Skeletal muscle tissue (tissue), 4 donors: ENCODE data around the gene CSPG4. TPM values are rescaled to one million over a fixed set of nuclear protein-coding genes. Genes with fewer than 3 reads are reported as not detected.
A peak's percentile ranks its signal among the peaks of the same experiment; 100 is the strongest.
"Not testable (repeated sequence)": the region's sequence is repeated elsewhere in the genome, so short reads cannot be mapped to it uniquely, and the experiment has no call there.

Source experiments
- H3K27ac ChIP-seq: one replicate; pipeline ENCODE4 v1.7.0; 2013; ENCODE audit warnings: mild to moderate bottlenecking, low read depth, low read length, inconsistent platforms
- H3K27me3 ChIP-seq, 3 donors: one replicate each; pipeline ENCODE4 v1.7.0; 2013; ENCODE audit warnings: low read length in 3 of 3; ENCODE audit not compliant: control insufficient read depth in 3 of 3, insufficient read depth in 3 of 3
- H3K36me3 ChIP-seq, 3 donors: one replicate each; pipeline ENCODE4 v1.7.0; 2013; ENCODE audit warnings: low read length in 3 of 3; ENCODE audit not compliant: control insufficient read depth in 3 of 3, insufficient read depth in 3 of 3
- H3K4me1 ChIP-seq, 3 donors: one replicate each; pipeline ENCODE4 v1.7.0; 2013; ENCODE audit warnings: low read length in 3 of 3, mild to moderate bottlenecking in 3 of 3; ENCODE audit not compliant: control insufficient read depth in 3 of 3, insufficient read depth in 3 of 3
- H3K4me3 ChIP-seq, 3 donors: one replicate each; pipeline ENCODE4 v1.7.0; 2013; ENCODE audit warnings: low read length in 3 of 3
- H3K9ac ChIP-seq, 3 donors: one replicate each; pipeline ENCODE4 v1.7.0; 2013; ENCODE audit warnings: low read length in 3 of 3, mild to moderate bottlenecking in 3 of 3, moderate library complexity in 2 of 3, low read depth in 1 of 3
- H3K9me3 ChIP-seq, 3 donors: one replicate each; pipeline ENCODE4 v1.7.0; 2013; ENCODE audit warnings: low read length in 3 of 3; ENCODE audit not compliant: control insufficient read depth in 3 of 3
- total RNA-seq: library from RNA; depleted of rRNA; stranded (reverse); fragments of >200 nt; gene quantifications from one replicate; pipeline ENCODE4 v1.2.3, GENCODE V29; 2014
- donor health status: Osteomylitis.

CSPG4 gene
- total RNA-seq, 1 donor from 2014 or later: 71.5 TPM

- H3K9me3 ChIP-seq: no peaks in the 10 kb centered on the region
- peak overlapping the region; percentile 88 to 92 (median 92) for H3K9ac ChIP-seq
- H3K27ac ChIP-seq: peak overlapping the region; percentile 86
- H3K27me3 ChIP-seq: peaks cover 0 to 6% (median 0%) of the 10 kb centered on the region in 3 donors
- no peaks in the 10 kb centered on the region for H3K36me3 ChIP-seq
- H3K4me1 ChIP-seq: peaks cover 24 to 64% (median 25%) of the 10 kb centered on the region in 3 donors
- peak overlapping the region in 2 of 3 donors; percentile 84 to 87 for H3K4me3 ChIP-seq
Observed at GRCh38 chr15:75713338-75713895, 769 bp upstream of the CSPG4 start.

DNA sequence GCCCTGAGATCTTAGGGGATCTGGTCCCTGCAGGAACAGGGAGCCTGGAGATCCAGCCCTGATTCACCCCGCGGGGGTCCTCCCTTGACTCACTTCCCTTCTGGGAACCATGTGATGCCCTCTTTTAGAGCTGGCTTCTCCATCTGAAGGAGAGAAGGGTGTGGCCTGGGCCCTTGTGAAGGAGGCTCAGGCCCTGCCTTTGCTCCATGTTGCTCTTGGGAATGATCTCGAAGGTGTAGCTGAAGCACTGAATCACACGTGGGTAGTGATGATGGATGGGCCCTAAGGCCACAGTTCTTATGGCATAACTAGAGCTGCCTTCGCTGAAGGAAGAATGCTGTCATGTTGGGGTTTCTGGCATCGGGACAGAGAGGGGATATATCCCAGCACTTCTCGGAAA is 1.2 kb downstream of the CSPG4 start:
- not testable (repeated sequence) for H3K27ac ChIP-seq, H3K27me3 ChIP-seq, H3K9me3 ChIP-seq, H3K36me3 ChIP-seq
- H3K4me3 ChIP-seq: peak overlapping the region in 2 of 3 donors; percentile 36 to 51
- peak overlapping the region in 1 of 3 donors; percentile 50 for H3K9ac ChIP-seq
- H3K4me1 ChIP-seq: peaks cover 24 to 50% (median 26%) of the 10 kb centered on the region in 3 donors

GRCh38 chr15:75710874-75711273 is 1.8 kb downstream of the CSPG4 start:
- not testable (repeated sequence) for H3K36me3 ChIP-seq, H3K4me3 ChIP-seq, H3K9me3 ChIP-seq, H3K9ac ChIP-seq, H3K27me3 ChIP-seq, H3K27ac ChIP-seq
- peaks cover 28 to 56% (median 32%) of the 10 kb centered on the region in 3 donors for H3K4me1 ChIP-seq

GRCh38 chr15:75709458-75709857 is 3.2 kb downstream of the CSPG4 start:
- Histone ChIP-seq H3K4me1 (peaks cover 24 to 62% (median 34%) of the 10 kb centered on the region in 3 donors), H3K4me3 (peak overlapping the region; percentile 12 to 41 (median 15))

DNA sequence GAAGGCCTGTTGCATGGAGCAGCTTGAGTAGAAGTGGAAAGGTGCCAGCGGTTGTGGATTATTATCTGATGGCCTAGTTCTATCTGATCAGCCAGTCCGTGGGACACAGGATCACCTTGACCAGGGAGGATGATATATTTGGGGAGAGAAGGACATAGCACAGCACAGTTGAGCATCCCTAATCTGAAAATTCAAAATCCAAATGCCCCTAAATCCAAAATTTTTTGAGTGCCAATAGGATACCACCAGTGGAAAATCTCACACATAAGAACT is 6.0 kb downstream of the CSPG4 start:
- H3K4me3 ChIP-seq: no peak overlapping the region
- H3K36me3 ChIP-seq: no peaks in the 10 kb centered on the region
- H3K27me3 ChIP-seq: no peaks in the 10 kb centered on the region
- H3K9ac ChIP-seq: no peak overlapping the region
- no peaks in the 10 kb centered on the region for H3K9me3 ChIP-seq
- H3K4me1 ChIP-seq: peaks cover 16 to 63% (median 39%) of the 10 kb centered on the region in 3 donors
- H3K27ac ChIP-seq: no peak overlapping the region

More at GRCh38 chr15:75709458-75709857, 3.2 kb downstream of the CSPG4 start:
- H3K36me3 ChIP-seq, H3K9me3 ChIP-seq, H3K27me3 ChIP-seq: not testable (repeated sequence)
- H3K9ac ChIP-seq: peak overlapping the region in 2 of 3 donors; percentile 8 to 57
- H3K27ac ChIP-seq: peak overlapping the region; percentile 51

GRCh38 chr15:75705854-75706681 is 6.6 kb downstream of the CSPG4 start:
- H3K9ac ChIP-seq: peak overlapping the region in 1 of 3 donors; percentile 54
- no peaks in the 10 kb centered on the region for H3K9me3 ChIP-seq
- no peak overlapping the region for H3K4me3 ChIP-seq
- H3K36me3 ChIP-seq: no peaks in the 10 kb centered on the region
- H3K4me1 ChIP-seq: peaks cover 22 to 67% (median 42%) of the 10 kb centered on the region in 3 donors
- H3K27ac ChIP-seq: peak overlapping the region; percentile 52
- H3K27me3 ChIP-seq: no peaks in the 10 kb centered on the region

GRCh38 chr15:75705375-75705774 is 7.3 kb downstream of the CSPG4 start:
- H3K36me3 ChIP-seq, H3K27me3 ChIP-seq, H3K9me3 ChIP-seq, H3K4me3 ChIP-seq: not testable (repeated sequence)
- Histone ChIP-seq H3K4me1 (peaks cover 29 to 74% (median 46%) of the 10 kb centered on the region in 3 donors), H3K27ac (peak overlapping the region; percentile 83), H3K9ac (peak overlapping the region in 1 of 3 donors; percentile 54)

- peaks cover 30 to 73% (median 50%) of the 10 kb centered on the region in 3 donors for H3K4me1 ChIP-seq
- H3K27ac ChIP-seq: peak overlapping the region; percentile 83
- peak overlapping the region; percentile 57 to 64 (median 62) for H3K9ac ChIP-seq
- peak overlapping the region in 1 of 3 donors; percentile 32 for H3K4me3 ChIP-seq
- H3K27me3 ChIP-seq: no peaks in the 10 kb centered on the region
- H3K9me3 ChIP-seq: no peaks in the 10 kb centered on the region
- H3K36me3 ChIP-seq: no peaks in the 10 kb centered on the region
Observed at GRCh38 chr15:75704618-75705017, 8.0 kb downstream of the CSPG4 start.

- Histone ChIP-seq H3K27ac (peak overlapping the region; percentile 83), H3K9ac (peak overlapping the region; percentile 57 to 64 (median 62)), H3K9me3 (no peaks in the 10 kb centered on the region), H3K4me3 (peak overlapping the region in 1 of 3 donors; percentile 32), H3K36me3 (no peaks in the 10 kb centered on the region), H3K4me1 (peaks cover 27 to 70% (median 50%) of the 10 kb centered on the region in 3 donors), H3K27me3 (no peaks in the 10 kb centered on the region)
Observed at GRCh38 chr15:75704263-75704615, 8.4 kb downstream of the CSPG4 start.
